SK-N-DZ (cell line): ENCODE results near the gene LRRC46.

Experiments
- DNase-seq: peaks from one replicate; pipeline ENCODE4 v3.0.0-alpha.2; 2015; ENCODE audit warnings: low spot score

The LRRC46 gene

DNA sequence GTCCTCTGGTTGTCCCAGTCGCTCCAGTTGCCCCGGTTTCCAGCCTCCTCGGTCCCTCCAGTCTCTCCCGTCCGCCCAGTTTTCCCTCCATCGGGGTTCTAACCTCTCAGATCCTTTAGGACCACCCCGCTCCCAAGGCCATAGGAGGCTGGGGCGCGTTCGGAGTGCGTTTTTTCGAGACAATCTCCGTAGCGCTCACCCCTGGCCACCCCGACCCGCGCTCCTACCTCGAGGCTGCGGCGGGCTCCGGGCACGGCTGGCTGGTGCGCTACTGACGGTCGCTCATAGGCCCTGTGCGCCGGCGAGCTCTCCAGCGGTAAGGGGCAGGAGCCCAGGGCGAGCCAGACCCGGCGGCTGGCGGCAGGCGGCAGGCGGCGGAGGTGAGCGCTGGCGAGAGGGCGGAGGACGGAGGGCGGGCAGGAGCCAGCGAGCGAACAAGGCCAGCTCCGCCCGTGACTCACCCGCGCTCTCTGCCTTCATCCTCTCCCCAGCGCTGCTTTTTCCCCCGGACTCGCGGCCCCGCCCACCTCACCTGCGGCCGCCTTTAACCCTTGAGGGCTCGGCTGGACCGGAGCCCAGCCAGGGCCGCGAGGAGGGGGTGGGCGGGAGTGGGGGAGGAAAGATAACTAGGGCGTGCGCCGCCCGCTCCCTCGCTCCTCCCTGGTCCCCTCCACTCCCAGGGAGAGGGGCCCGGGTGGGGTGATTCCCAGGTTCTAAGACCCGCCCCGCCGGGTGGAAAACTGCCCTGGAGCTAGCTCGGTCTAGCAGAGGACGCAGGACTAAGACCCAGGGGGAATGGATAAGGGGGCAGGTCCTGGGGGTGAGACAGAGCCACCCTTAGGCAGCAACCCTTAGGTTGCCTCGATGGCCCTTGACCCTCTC lies 19.5 kb downstream of the LRRC46 start, which contains the start of gene SP6:
Gene SP6 (minus strand): TSS at position 472 of the 882 bp plus-strand sequence. CDS start 2,734 bp downstream, outside the sequence.
- DNase-seq, result peak; percentile 70

DNA sequence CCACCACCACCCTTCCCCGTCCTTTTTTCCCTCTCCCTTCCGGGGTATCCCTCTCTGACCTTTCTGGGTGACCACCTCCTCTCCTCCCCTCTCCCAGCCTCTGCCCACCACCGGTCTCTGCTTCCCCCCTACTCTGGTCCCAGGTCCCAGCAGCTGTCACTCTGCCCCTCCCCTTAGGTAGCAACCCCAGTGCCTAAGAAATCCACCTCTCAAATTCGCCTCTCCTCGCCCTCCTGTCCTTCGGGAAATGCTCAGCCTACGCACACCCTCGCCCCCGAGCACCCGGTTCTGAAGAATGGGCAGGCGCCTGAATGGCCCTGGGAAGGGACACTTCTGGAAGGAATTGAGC lies 20.3 kb downstream of the LRRC46 start:
- no peak for DNase-seq

DNA sequence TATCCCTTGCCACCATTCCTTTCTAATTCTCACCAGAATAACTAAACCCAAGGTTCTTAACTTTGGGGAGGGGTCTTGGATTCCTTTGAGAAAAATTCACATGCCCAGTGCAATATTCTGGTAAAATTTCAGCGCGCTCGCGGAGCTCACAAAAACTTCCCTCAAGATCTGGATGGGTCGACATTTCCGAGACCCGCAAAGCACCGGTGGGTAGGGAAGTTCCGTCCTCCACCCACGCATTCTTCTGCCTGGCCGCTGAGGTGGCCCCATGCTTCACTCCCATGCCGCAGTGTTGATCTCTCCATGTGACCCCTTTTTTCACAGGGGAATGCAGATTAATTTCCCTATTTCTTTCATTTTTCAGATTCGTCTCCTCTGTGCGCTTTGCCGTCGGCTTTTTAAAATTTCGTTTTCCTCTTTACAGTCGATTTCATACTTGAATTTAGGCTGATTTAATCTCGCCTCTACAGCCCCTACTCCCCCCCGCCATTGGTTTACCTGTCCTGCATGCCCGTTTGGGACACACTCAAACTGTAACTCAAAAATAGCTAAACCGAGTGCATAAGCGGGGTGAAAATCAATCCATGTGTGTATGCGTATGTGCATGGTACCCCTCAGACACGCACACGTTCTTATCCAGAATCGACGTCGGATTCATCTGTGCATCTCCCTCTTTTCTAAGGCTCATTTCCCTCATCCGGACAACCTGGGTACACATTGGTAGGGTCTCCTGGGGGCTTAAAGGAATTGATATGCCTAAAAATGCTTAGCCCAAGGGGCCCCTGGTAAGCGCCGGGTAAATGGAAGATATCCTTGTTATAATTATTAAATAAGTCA lies 20.9 kb downstream of the LRRC46 start:
- no peak for DNase-seq

DNA sequence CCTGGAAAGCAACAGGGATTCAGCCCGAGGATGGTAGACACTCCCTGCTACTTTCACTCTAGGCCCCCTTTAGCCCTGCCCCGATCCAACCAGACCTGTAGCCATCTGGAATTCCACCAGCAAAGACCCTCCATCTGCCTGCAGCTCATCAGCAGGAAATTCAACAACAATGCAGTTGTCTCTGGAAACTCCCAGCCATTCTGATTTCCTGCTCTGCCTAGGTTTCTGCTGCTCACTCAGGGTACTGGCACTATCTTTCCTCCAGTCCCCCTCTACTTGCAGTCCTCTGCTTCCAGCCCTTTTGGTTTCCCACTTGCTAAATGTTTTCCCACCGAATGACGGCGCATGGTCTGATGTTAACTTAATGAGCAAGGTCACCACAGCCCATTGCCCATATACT lies 22.1 kb downstream of the LRRC46 start:
- no peak for DNase-seq

DNA sequence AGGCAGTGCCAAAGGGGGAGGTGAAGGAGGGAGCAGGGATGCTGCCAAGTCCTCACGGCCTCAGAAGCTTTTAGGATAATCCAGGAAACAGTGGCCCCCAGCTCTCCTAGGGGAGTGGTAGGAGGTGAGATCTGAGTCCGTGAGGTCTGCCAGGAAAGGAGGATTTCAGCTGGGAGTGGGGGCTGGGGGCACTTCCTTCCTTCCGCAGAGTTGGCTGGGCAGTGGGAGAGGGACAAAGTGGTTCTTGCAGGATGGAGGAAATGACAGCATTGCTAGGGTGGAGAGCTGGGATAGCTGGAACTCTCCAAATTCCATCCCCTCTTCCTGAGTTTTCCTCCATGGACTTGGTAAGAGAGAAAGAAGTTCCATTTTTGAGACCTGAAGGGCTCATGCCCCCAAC lies 24.3 kb downstream of the LRRC46 start:
- no peak for DNase-seq

DNA sequence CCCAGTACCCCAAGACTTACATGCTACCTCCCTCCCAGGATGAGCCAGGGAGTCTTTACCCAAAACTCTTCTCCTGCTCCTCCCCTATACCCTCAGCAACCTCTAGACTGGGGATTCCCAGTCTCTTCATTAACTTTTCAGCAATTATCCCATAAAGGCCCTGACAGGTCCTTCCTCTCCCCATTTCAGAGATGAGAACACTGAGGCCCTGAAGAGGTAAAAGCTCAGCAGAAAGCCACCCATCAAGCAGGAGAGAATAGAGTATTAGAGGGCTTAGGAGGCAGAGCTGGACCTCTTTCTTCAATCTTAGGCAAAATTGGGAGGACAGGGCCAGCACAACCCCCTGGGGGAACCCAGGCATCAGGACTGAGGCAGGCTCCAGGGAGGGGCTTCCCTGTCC lies 25.4 kb downstream of the LRRC46 start:
- DNase-seq, result no peak

DNA sequence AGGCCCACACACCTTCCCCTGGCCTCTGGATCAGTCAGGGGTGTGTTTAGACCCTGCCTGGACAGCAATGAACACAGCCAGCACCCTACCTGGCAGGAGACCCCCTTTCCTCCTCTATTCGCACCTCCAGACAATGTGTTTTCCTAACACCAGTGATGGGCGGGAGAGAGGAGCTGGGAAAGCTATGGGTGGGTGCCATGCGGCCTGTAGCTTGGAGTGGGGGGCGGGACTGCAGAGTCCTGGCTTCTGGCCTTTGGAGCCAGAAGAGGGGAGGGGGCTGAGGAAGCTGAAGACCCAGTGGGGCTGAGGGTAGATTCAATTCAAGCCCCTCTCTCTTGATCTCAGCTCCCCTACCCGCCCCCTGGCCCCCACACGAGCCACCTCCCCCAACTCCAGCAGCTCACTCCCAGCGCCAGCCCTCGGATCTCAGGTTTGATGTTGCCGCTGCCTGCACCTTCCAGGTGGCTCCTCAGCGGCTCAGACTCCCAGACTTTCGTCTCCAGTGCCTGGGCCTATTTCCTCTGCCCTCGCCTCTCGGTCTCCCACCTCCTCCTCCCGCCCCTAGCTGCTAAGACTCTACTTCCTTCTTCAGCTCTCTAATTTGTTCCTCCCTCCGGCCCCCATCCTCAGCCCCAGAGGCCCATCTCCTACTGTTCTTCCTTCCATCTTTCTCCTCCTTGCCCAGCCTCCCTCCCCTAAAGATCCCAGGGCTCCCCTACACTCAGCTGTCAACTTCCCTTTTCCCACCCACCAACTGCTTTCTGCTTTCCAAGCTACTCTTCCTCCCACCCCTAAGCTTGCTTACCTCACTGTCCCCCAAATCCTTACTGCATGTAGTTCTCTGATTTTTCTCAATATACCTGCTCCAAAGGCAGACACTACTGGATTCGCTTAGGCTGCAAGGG lies 26.3 kb downstream of the LRRC46 start:
- no peak for DNase-seq

DNA sequence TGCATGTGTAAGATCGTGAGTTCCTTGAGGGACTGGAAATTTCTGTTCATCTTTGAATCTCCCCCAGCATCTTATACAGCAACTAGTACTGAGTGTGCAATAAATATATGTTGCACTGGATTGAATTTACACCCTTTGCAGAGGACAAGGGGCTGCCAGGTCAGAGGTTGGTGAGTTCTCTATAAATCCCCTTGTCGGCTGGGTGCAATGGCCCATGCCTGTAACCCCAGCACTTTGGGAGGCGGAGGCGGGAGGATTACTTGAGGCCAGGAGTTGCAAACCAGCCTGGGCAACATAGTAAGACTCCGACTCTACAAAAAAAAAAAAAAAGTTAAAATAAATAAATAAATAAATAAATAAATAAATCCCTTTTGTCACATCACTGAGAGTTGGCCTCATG lies 28.9 kb downstream of the LRRC46 start:
- DNase-seq, result no peak

DNA sequence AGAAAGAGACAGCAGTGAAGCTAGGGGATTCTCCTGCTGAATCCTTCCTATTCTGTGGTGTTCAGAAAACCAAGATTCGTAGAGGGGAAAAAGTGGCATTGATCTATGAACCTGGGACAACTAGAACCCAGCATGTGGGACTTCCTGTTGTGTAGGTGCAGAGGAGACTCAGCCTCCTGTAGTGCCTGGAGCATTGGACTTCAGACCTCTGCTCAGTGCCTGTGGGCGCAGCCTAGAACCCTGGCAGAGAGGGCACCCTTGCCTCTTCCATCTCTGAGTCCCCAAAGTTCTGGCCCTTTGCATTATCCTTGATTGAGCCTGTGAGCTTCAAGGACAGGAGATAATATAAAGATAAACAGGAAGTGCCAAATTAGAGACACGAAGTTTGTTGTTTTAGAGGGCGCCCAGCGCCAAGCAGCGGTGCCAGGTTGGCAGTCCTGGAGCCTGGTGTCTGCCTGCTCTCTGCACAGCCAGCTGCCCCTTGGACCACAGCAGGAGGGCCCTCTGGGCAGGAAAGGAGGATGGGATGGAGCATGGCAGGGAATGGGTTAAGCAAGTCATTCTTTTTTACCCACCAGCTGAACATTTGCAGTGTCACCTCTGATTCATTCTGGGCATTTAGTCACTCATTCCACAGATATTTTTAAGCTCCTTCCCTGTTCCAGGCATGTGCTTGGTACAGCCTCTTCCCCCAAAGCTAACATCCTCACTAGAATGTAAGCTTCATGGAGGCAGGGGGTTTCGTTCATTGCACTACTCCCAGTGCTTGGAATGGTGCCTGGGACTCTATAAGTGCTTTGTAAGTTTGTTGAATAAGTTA lies 31.4 kb downstream of the LRRC46 start:
- DNase-seq, result no peak

DNA sequence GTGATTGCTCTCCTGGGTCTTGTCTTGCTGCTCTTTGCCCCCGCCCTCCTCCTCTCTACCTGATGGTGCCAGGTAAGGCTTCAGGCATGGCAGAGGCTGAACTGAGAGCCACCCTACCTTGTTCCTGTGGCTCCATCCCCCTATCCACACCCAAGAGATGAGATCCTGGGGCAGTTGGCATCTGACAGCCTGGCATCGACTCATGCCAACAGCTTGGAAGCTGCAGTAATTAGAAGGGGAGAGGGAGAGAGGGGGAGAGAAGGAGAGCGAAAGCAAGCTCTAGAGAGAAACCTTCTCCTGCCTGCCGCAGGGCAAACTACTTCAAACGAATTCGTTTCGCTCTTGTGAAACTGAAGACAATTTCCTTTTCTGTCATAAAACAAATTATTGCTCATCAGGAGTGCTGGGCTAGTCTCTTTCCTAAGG lies 33.3 kb downstream of the LRRC46 start:
- no peak for DNase-seq

DNA sequence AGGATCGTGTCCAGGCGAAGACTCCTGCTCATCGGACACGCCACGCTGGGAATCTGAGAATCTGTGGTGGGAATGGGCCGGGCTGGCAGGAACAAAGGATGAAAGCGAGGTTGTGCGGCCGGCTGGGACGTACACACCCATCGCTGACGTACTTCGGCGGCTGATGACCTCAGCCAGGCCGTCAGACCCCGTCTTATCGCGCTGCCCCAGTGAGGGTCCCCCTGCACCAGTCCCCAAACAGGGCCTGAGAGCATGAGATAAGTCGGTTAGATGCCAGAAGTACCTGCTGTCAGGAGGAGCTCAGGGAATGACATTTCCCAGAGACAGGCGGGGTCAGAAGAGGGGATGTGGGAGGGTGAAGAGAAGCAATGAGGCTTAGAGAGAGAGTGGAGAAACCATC lies 35.5 kb downstream of the LRRC46 start:
- DNase-seq, result peak; percentile 85

DNA sequence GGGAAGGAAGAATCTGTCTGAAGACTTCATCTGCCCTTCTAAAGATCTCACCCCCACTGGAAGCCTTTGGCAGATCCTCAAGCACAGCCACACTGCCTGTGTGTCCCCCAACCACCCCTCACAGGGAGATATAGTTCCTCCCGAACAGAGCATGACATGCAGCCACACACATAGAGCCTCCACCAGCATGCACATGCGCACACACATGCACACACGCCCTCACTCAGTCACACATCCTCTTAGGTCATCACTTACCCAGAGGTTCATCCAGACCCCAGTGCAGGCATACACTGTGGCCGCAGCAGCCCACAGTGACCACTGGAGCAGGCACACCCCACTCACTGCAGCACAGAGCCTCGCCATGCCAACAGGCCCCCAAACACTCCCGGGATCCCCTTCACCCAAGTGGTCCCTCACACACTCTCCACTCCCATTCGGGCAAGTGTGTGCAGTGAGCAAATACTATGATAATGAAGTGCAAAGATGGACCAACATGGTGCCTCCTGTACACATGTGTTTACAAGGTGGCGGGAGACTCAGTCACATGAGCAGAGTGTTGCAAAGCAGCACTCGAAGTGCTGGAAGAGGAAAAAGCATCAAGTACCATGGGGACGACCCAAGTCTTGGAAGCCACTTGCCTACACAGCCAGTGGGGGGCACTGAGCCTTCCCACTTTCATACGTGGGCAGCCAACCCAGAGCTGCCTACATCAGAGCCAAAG lies 36.5 kb downstream of the LRRC46 start:
- DNase-seq, result no peak

DNA sequence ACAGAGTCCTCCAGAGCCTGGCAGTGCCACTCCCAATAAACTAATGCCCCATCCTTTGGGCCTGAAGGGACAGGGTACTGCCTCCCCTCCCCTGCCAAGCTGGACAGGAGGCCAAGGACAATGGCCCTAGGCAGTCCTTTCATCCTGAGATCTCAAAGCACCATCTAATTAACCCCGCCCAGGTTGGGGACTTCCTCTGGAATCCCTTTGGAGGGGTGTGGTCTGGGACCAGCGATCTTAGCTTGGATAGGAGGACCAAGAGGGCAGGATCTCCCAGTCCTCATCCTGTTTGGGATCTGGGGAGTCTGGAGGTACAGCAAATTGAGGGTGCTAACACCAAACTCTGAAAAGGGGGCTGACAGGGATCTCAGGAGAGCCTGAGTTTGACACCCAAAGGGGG lies 37.6 kb downstream of the LRRC46 start:
- no peak for DNase-seq

DNA sequence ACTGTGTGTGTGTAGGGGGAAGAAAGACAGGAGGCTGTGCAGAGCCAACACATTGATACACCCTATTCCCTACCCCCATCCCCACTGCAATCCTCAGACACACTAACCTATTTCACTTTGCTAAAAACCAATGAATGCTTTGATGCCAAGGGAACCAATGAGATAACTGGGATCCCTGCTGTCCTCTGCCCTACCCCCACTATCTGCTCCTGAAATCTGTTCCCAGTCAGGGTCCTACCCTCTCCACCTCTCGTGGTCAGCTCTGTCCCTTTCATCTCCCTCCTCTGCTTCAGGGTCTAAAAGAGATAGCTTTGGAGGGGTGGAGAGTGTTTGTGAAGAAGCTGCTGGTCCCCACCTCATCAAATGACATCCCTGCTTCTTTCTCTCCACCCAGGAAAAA lies 38.6 kb downstream of the LRRC46 start:
- DNase-seq, result no peak

DNA sequence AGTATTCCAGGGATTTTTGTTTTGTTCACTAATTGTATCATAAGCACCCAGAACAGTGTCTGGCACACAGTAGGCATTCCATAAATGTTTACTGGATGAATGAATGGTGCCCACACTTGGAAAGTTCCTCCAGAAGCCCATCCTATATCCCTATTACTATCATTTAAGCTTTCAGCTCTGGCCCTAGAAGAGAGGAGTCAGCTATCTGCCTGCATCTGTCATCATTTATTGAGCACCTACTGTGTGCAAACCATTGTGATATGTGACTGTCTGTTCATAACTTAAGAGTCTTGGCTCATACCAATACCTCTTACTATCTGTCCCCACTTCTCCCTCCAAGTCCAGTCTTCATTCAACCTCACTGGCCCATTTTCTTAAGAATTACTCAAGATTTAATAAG lies 39.6 kb downstream of the LRRC46 start:
- no peak for DNase-seq

DNA sequence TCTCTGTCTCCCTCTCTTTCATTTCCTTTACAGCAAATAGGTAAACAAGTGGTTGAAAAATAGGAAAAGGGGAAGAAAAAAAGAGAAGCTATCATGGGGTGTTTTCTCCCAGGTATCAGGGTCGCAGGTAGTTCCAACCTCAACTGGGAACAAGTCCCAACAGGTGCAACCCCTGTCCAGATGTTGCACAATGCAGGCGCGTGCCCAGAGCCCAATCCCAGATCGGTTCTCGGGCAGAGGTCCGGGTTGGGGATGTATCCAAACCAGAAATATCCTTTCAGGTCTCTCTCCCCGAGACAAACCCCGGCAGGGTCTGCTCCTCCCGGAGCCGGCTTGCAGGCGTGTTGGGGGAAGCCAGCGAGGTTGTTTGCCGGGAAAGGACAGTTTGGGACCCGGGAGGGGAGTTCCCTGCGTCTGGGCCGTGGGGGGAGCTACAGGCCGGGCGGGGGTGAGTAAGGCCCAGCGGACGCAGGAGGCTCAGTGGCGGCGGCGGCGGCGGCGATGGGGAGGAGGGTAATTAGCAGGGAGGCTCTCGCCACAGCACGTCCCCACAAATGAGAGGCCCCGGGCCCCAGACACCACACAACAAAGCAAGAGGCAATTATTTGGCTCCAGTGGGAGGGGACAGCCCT lies 40.7 kb downstream of the LRRC46 start:
- no peak for DNase-seq

DNA sequence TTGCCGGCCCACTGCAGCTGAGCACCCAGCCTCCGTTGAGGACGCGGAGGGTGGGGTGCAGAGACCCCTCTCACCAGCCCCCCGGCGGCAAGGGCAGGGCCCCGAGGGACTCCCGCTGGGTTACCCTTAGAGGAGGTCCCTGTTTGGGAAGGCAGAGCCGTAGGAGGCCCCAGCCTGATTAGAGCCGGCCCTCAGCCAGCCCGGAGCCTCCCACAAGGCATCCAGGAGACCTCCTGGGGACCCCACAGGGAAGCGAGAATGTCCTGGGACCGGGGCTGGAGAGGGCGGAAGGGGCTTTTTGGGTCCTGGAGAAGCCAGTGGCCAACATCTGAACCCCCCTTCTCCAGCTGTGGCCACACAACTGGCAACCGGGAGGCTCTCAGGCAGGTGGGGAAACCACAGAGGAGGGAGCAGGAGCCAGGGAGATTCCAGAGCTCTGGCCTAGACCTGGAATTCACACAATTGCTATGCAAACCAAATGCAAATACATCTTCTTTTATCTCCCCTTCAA lies 41.2 kb downstream of the LRRC46 start:
- no peak for DNase-seq

DNA sequence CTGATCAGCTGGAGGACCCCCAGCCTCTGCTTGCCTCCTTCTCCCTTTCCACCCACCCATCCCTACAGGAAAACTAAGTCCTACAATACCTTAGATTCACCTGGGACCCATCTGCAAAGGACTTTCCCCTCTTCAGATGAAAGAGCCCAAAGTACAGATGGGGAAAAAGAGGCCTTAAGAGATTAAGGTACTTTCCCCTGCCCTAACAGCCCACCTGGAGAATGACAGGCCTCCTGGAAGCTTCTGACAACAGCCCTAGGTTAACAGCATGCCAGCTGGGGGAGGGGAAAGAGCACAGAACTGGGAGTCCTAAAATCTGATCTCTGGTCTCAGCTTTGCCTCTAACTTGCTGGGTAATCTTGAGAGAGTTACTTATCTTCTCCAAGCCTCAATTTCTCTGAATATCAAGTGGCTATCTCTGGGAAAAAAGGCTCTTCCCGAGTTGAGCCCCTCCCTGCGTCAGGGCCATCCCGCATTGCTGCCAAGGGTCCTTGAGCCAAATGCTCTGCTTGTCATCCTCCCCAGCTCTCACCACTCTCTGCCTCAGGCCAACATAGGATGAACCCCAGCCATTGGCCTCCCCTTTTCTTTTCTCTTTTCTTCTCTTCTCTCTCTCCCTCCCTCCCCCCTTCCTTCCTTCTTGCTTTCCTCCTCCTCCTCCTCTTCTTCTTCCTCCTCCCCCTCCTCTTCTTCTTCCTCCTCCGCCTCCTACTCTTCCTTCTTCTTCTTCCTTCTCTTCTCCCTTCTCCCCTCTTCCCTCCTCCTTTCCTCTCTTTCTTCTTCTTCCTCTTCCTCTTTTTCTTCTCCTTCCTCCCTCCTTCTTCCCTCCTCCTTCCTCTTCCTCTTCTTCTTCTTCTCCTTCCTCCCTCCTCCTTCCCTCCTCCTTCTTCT lies 42.0 kb downstream of the LRRC46 start:
- no peak for DNase-seq
